GM10266 (cell line): ENCODE data around the gene LHFPL2.

ENCODE experiments used
- DNase-seq: peaks from one replicate; pipeline ENCODE4 v3.0.0; 2012; ENCODE audit errors: extremely low spot score
- CTCF ChIP-seq: IDR thresholded peaks from 2 replicates; pipeline ENCODE4 v1.5.1; 2012; ENCODE audit warnings: mild to moderate bottlenecking, low read depth; ENCODE audit not compliant: control insufficient read depth, insufficient read depth; ENCODE audit errors: missing control alignments

The LHFPL2 gene

DNA sequence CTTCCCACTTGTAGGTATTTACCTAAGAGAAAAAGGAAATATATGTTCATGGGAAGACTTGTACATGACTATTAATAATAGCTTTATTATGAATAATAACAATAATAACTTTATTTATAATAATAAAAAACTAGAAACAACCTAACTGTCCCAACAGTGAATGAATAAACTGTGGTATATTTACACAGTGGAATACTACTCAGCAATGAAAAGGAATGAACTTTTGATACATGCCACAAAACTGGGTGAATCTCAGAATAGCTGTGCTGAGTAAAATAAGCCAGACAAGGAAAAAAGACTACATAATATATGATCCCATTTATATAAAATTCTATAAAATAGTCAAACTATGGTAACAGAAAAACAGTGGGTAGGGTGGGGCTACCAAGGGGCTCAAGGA lies 199.5 kb downstream of the LHFPL2 start:
- DNase-seq: no peak
- no peak for TF ChIP-seq CTCF

DNA sequence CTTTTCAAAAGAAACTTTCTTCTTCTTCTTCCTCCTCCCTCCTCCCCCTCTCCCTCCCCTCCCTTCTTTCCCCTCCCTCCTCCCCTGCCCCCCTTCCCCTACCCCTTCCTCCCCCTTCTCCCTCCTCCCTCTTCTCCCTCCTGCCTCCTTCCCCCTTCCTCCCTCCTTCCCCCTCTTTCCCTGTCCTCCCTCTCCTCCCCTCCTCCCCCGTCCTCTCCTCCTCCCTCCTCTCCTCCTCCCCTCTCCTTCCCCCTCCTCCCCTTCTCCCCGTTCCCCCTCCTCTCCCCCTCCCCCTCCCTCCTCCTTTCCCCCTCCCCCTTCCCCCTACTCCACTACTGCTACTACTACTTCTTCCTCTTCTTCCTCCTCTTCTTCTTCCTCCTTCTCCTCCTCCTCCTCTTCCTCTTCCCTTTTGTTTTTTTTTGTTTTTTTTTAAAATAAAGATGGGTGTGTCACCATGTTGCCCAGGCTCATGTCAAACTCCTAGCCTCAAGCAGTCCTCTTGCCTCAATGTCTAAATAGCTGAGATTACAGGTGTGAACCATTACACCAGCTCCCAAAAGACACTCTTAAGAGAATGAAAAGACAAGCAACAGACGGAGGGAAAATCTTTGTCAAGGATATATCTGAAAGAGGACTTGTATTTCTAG lies 200.7 kb downstream of the LHFPL2 start:
- TF ChIP-seq CTCF: no peak
- no peak for DNase-seq
